MM.1S (cell line): ENCODE data around the gene KPRP.

Source experiments
- DNase-seq: peaks from one replicate; pipeline ENCODE4 v3.0.0-alpha.2; 2015
- H2AFZ ChIP-seq: fragments of 300-600 bp; sonication (generic); 2 replicates; pipeline ENCODE4 v1.6.0; 2016; ENCODE audit warnings: antibody characterized with exemption, low read length
- H3F3A ChIP-seq: fragments of 300-600 bp; sonication (generic); 2 replicates; pipeline ENCODE4 v1.6.1; 2016; ENCODE audit warnings: mild to moderate bottlenecking, antibody characterized with exemption, low read length, moderate library complexity, mixed read lengths; ENCODE audit not compliant: insufficient read depth
- H3K27ac ChIP-seq: fragments of 300-600 bp; sonication (generic); 2 replicates; pipeline ENCODE4 v1.5.1; 2016; ENCODE audit warnings: mild to moderate bottlenecking, low read length
- H3K27me3 ChIP-seq: fragments of 300-600 bp; sonication (generic); replicated peaks from 2 replicates; pipeline ENCODE4 v1.6.0; 2016; ENCODE audit warnings: low read length; ENCODE audit not compliant: insufficient read depth
- H3K36me3 ChIP-seq: fragments of 300-600 bp; sonication (generic); replicated peaks from 2 replicates; pipeline ENCODE4 v1.6.1; 2016; ENCODE audit warnings: mild to moderate bottlenecking, low read length, mixed read lengths; ENCODE audit not compliant: insufficient read depth
- H3K4me1 ChIP-seq: fragments of 300-600 bp; sonication (generic); 2 replicates; pipeline ENCODE4 v1.6.1; 2016; ENCODE audit warnings: low read length, mixed read lengths
- H3K4me2 ChIP-seq: fragments of 300-600 bp; sonication (generic); 2 replicates; pipeline ENCODE4 v1.6.0; 2016; ENCODE audit warnings: low read depth, low read length
- H3K4me3 ChIP-seq: fragments of 300-600 bp; sonication (generic); 2 replicates; pipeline ENCODE4 v1.5.1; 2016; ENCODE audit warnings: low read length, mixed read lengths
- H3K79me2 ChIP-seq: fragments of 300-600 bp; sonication (generic); 2 replicates; pipeline ENCODE4 v1.6.1; 2016; ENCODE audit warnings: mixed run types, low read length, mixed read lengths
- H3K9ac ChIP-seq: fragments of 300-600 bp; sonication (generic); 2 replicates; pipeline ENCODE4 v1.6.1; 2016; ENCODE audit warnings: low read length, mixed read lengths
- H3K9me2 ChIP-seq: fragments of 300-600 bp; sonication (generic); replicated peaks from 2 replicates; pipeline ENCODE4 v1.6.1; 2016; ENCODE audit warnings: mild to moderate bottlenecking, low read length, mixed read lengths; ENCODE audit not compliant: insufficient read depth
- H3K9me3 ChIP-seq: fragments of 300-600 bp; sonication (generic); replicated peaks from 2 replicates; pipeline ENCODE4 v1.6.1; 2016; ENCODE audit warnings: mild to moderate bottlenecking, low read length, mixed read lengths; ENCODE audit not compliant: insufficient read depth
- H4K20me1 ChIP-seq: fragments of 300-600 bp; sonication (generic); 2 replicates; pipeline ENCODE4 v1.6.1; 2016; ENCODE audit warnings: mild to moderate bottlenecking, low read length, moderate library complexity, mixed read lengths; ENCODE audit not compliant: insufficient read depth
- CTCF ChIP-seq: fragments of 300-600 bp; sonication (generic); IDR thresholded peaks from 2 replicates; pipeline ENCODE4 v1.5.1; 2016; ENCODE audit warnings: antibody characterized with exemption, low read length, mixed read lengths
- EZH2 ChIP-seq: fragments of 300-600 bp; sonication (generic); optimal IDR thresholded peaks from 2 replicates; pipeline ENCODE3; 2017; ENCODE audit warnings: low read depth, mild to moderate bottlenecking, antibody characterized with exemption, low read length, mixed read lengths
- EZH2phosphoT487 ChIP-seq: fragments of 300-600 bp; sonication (generic); IDR thresholded peaks from 2 replicates; pipeline ENCODE4 v1.6.1; 2018; ENCODE audit warnings: antibody characterized with exemption, low read length

KPRP gene

GRCh38 chr1:152728986-152729385 is 28.8 kb upstream of the KPRP start:
- H3K36me3 ChIP-seq, result no peaks in the 10 kb centered on the region
- no peak overlapping the region for H3K9ac ChIP-seq
- H3K9me3 ChIP-seq, result no peaks in the 10 kb centered on the region
- H3F3A ChIP-seq, result no peaks in the 10 kb centered on the region
- no peak for DNase-seq
- H3K4me3 ChIP-seq, result no peak overlapping the region
- H3K79me2 ChIP-seq, result no peaks in the 10 kb centered on the region
- no peaks in the 10 kb centered on the region for H3K4me1 ChIP-seq
- no peaks in the 10 kb centered on the region for H3K27me3 ChIP-seq
- no peak for TF ChIP-seq EZH2phosphoT487
- H2AFZ ChIP-seq, result no peak overlapping the region
- no peak overlapping the region for H3K27ac ChIP-seq
- H3K9me2 ChIP-seq, result no peaks in the 10 kb centered on the region
- H3K4me2 ChIP-seq, result no peak overlapping the region
- H4K20me1 ChIP-seq, result no peaks in the 10 kb centered on the region

- Histone ChIP-seq H3F3A (no peaks in the 10 kb centered on the region), H3K9ac (no peak overlapping the region), H3K27ac (no peak overlapping the region), H4K20me1 (no peaks in the 10 kb centered on the region), H3K9me3 (no peaks in the 10 kb centered on the region), H3K36me3 (no peaks in the 10 kb centered on the region), H3K9me2 (no peaks in the 10 kb centered on the region), H3K79me2 (no peaks in the 10 kb centered on the region), H3K27me3 (no peaks in the 10 kb centered on the region), H3K4me1 (no peaks in the 10 kb centered on the region), H3K4me2 (no peak overlapping the region), H2AFZ (no peak overlapping the region), H3K4me3 (no peak overlapping the region)
- TF ChIP-seq EZH2 (no peak), CTCF (peak; percentile 32)
- DNase-seq, result no peak
Measured at GRCh38 chr1:152735648-152736047, 22.2 kb upstream of the KPRP start.

- TF ChIP-seq EZH2 (no peak), EZH2phosphoT487 (no peak), CTCF (no peak)
- Histone ChIP-seq H3K27me3 (no peaks in the 10 kb centered on the region), H4K20me1 (no peaks in the 10 kb centered on the region), H3K4me3 (no peak overlapping the region), H3K9me3 (no peaks in the 10 kb centered on the region), H3K4me1 (no peaks in the 10 kb centered on the region), H3K4me2 (no peak overlapping the region), H3K27ac (no peak overlapping the region), H3K36me3 (no peaks in the 10 kb centered on the region), H3K9ac (no peak overlapping the region), H2AFZ (no peak overlapping the region), H3F3A (no peaks in the 10 kb centered on the region), H3K79me2 (no peaks in the 10 kb centered on the region), H3K9me2 (no peaks in the 10 kb centered on the region)
- no peak for DNase-seq
Measured at GRCh38 chr1:152737997-152738396, 19.8 kb upstream of the KPRP start.

- Histone ChIP-seq H2AFZ (no peak overlapping the region), H3K27me3 (no peaks in the 10 kb centered on the region), H3K9me2 (no peaks in the 10 kb centered on the region), H3K9ac (no peak overlapping the region), H3K4me2 (no peak overlapping the region), H3F3A (no peaks in the 10 kb centered on the region), H3K79me2 (no peaks in the 10 kb centered on the region), H3K9me3 (no peaks in the 10 kb centered on the region), H3K4me1 (no peaks in the 10 kb centered on the region), H3K4me3 (no peak overlapping the region), H3K36me3 (no peaks in the 10 kb centered on the region), H4K20me1 (no peaks in the 10 kb centered on the region), H3K27ac (no peak overlapping the region)
- TF ChIP-seq EZH2, result no peak
- TF ChIP-seq EZH2phosphoT487, result no peak
- no peak for TF ChIP-seq CTCF
- DNase-seq, result no peak
Measured at GRCh38 chr1:152739841-152740240, 18.0 kb upstream of the KPRP start.
